Measurements from ENCODE around the gene AVL9. TPM values are rescaled to one million over a fixed set of nuclear protein-coding genes. Genes with fewer than 3 reads are reported as not detected.
"Not testable (repeated sequence)": the region's sequence is repeated elsewhere in the genome, so short reads cannot be mapped to it uniquely, and the experiment has no call there.

The AVL9 gene
- total and polyA plus RNA-seq, 2 donors (not counting 1 experiment from before 2014, with no cell fraction given), result 16.7 to 52.4 TPM

GRCh38 chr7:32594965-32595490 lies 99.7 kb downstream of the AVL9 start:
- DNase-seq (ENCODE audit: low read depth in 2 of 2), result peak in 1 of 2 donors; percentile 57
- no peak overlapping the region for H3K4me3 ChIP-seq (replicated peaks in 1 of 4; ENCODE audit: control extremely low read depth in 1 of 4, insufficient read depth in 1 of 4, low read depth in 3 of 4, low read length in 4 of 4)

GRCh38 chr7:32601196-32601595 lies 105.9 kb downstream of the AVL9 start:
- not testable (repeated sequence) for H3K4me2 ChIP-seq (ENCODE audit: extremely low read depth, insufficient read depth, low read length); H3K79me2 ChIP-seq (ENCODE audit: control insufficient read depth, insufficient read depth, low read length); H3K9me3 ChIP-seq (ENCODE audit: control insufficient read depth, insufficient read depth, low read depth, low read length); H3K4me1 ChIP-seq (ENCODE audit: control insufficient read depth, extremely low read depth, insufficient read depth, low read length); H3K36me3 ChIP-seq (ENCODE audit: control insufficient read depth, insufficient read depth, low read length); H3K27me3 ChIP-seq (ENCODE audit: control insufficient read depth, insufficient read depth, low read length); DNase-seq (ENCODE audit: low read depth in 2 of 2); H2AFZ ChIP-seq (ENCODE audit: low read length); H3K9ac ChIP-seq (ENCODE audit: insufficient read depth, low read length); H4K20me1 ChIP-seq (ENCODE audit: control insufficient read depth, extremely low read depth, insufficient read depth, low read length); H3K27ac ChIP-seq (ENCODE audit: insufficient read depth, low read length); H3K4me3 ChIP-seq (replicated peaks in 1 of 4; ENCODE audit: control extremely low read depth in 1 of 4, insufficient read depth in 1 of 4, low read depth in 3 of 4, low read length in 4 of 4)

More at GRCh38 chr7:32594965-32595490, 99.7 kb downstream of the AVL9 start:
- no peak overlapping the region for H3K9ac ChIP-seq (ENCODE audit: insufficient read depth, low read length)
- TF ChIP-seq EZH2 (IDR thresholded peaks at IDR 0.05; ENCODE audit: low read length, missing control alignments) (no peak), CTCF (conservative IDR thresholded peaks at IDR 0.05 in 1 of 2, IDR thresholded peaks at IDR 0.05 in 1 of 2; ENCODE audit: low read depth in 1 of 2, low read length in 2 of 2) (no peak)
- H4K20me1 ChIP-seq (ENCODE audit: control insufficient read depth, extremely low read depth, insufficient read depth, low read length), result no peaks in the 10 kb centered on the region
- H3K4me2 ChIP-seq (ENCODE audit: extremely low read depth, insufficient read depth, low read length), result no peak overlapping the region
- H3K27me3 ChIP-seq (ENCODE audit: control insufficient read depth, insufficient read depth, low read length), result no peaks in the 10 kb centered on the region
- H3K9me3 ChIP-seq (ENCODE audit: control insufficient read depth, insufficient read depth, low read depth, low read length), result no peaks in the 10 kb centered on the region
- H3K27ac ChIP-seq (ENCODE audit: insufficient read depth, low read length), result no peak overlapping the region
- H3K36me3 ChIP-seq (ENCODE audit: control insufficient read depth, insufficient read depth, low read length), result no peaks in the 10 kb centered on the region
- H3K79me2 ChIP-seq (ENCODE audit: control insufficient read depth, insufficient read depth, low read length), result no peaks in the 10 kb centered on the region
- H3K4me1 ChIP-seq (ENCODE audit: control insufficient read depth, extremely low read depth, insufficient read depth, low read length), result no peaks in the 10 kb centered on the region
- H2AFZ ChIP-seq (ENCODE audit: low read length), result no peak overlapping the region

GRCh38 chr7:32602470-32602869 lies 107.2 kb downstream of the AVL9 start:
- H3K36me3 ChIP-seq (ENCODE audit: control insufficient read depth, insufficient read depth, low read length), result no peaks in the 10 kb centered on the region
- no peak overlapping the region for H2AFZ ChIP-seq (ENCODE audit: low read length)
- no peak overlapping the region for H3K27ac ChIP-seq (ENCODE audit: insufficient read depth, low read length)
- H3K4me3 ChIP-seq (replicated peaks in 1 of 4; ENCODE audit: control extremely low read depth in 1 of 4, insufficient read depth in 1 of 4, low read depth in 3 of 4, low read length in 4 of 4), result no peak overlapping the region
- H3K27me3 ChIP-seq (ENCODE audit: control insufficient read depth, insufficient read depth, low read length), result no peaks in the 10 kb centered on the region
- H3K9me3 ChIP-seq (ENCODE audit: control insufficient read depth, insufficient read depth, low read depth, low read length), result no peaks in the 10 kb centered on the region
- no peak for DNase-seq (ENCODE audit: low read depth in 2 of 2)
- H3K9ac ChIP-seq (ENCODE audit: insufficient read depth, low read length), result no peak overlapping the region
- H3K4me1 ChIP-seq (ENCODE audit: control insufficient read depth, extremely low read depth, insufficient read depth, low read length), result no peaks in the 10 kb centered on the region
- no peaks in the 10 kb centered on the region for H4K20me1 ChIP-seq (ENCODE audit: control insufficient read depth, extremely low read depth, insufficient read depth, low read length)
- no peak overlapping the region for H3K4me2 ChIP-seq (ENCODE audit: extremely low read depth, insufficient read depth, low read length)
- no peaks in the 10 kb centered on the region for H3K79me2 ChIP-seq (ENCODE audit: control insufficient read depth, insufficient read depth, low read length)
- no peak for TF ChIP-seq EZH2 (IDR thresholded peaks at IDR 0.05; ENCODE audit: low read length, missing control alignments)
- TF ChIP-seq CTCF (conservative IDR thresholded peaks at IDR 0.05 in 1 of 2, IDR thresholded peaks at IDR 0.05 in 1 of 2; ENCODE audit: low read depth in 1 of 2, low read length in 2 of 2), result no peak

- not testable (repeated sequence) for H3K27me3 ChIP-seq (ENCODE audit: control insufficient read depth, insufficient read depth, low read length); H3K27ac ChIP-seq (ENCODE audit: insufficient read depth, low read length); H2AFZ ChIP-seq (ENCODE audit: low read length); H3K9ac ChIP-seq (ENCODE audit: insufficient read depth, low read length); H3K4me3 ChIP-seq (replicated peaks in 1 of 4; ENCODE audit: control extremely low read depth in 1 of 4, insufficient read depth in 1 of 4, low read depth in 3 of 4, low read length in 4 of 4); H3K4me1 ChIP-seq (ENCODE audit: control insufficient read depth, extremely low read depth, insufficient read depth, low read length); H3K79me2 ChIP-seq (ENCODE audit: control insufficient read depth, insufficient read depth, low read length); H4K20me1 ChIP-seq (ENCODE audit: control insufficient read depth, extremely low read depth, insufficient read depth, low read length); H3K9me3 ChIP-seq (ENCODE audit: control insufficient read depth, insufficient read depth, low read depth, low read length); H3K4me2 ChIP-seq (ENCODE audit: extremely low read depth, insufficient read depth, low read length); DNase-seq (ENCODE audit: low read depth in 2 of 2); H3K36me3 ChIP-seq (ENCODE audit: control insufficient read depth, insufficient read depth, low read length)
Observed at GRCh38 chr7:32603492-32603891, 108.2 kb downstream of the AVL9 start.

- H3K4me1 ChIP-seq (ENCODE audit: control insufficient read depth, extremely low read depth, insufficient read depth, low read length); H3K27me3 ChIP-seq (ENCODE audit: control insufficient read depth, insufficient read depth, low read length); H3K79me2 ChIP-seq (ENCODE audit: control insufficient read depth, insufficient read depth, low read length); H3K4me2 ChIP-seq (ENCODE audit: extremely low read depth, insufficient read depth, low read length); H2AFZ ChIP-seq (ENCODE audit: low read length); H4K20me1 ChIP-seq (ENCODE audit: control insufficient read depth, extremely low read depth, insufficient read depth, low read length); DNase-seq (ENCODE audit: low read depth in 2 of 2); H3K9me3 ChIP-seq (ENCODE audit: control insufficient read depth, insufficient read depth, low read depth, low read length); H3K27ac ChIP-seq (ENCODE audit: insufficient read depth, low read length); H3K9ac ChIP-seq (ENCODE audit: insufficient read depth, low read length); H3K36me3 ChIP-seq (ENCODE audit: control insufficient read depth, insufficient read depth, low read length); H3K4me3 ChIP-seq (replicated peaks in 1 of 4; ENCODE audit: control extremely low read depth in 1 of 4, insufficient read depth in 1 of 4, low read depth in 3 of 4, low read length in 4 of 4): not testable (repeated sequence)
Observed at GRCh38 chr7:32604047-32604446, 108.8 kb downstream of the AVL9 start.

Measured in fibroblast of lung (primary cell).